H1 (cell line): ENCODE results near the gene ZXDA. TPM values are rescaled to one million over a fixed set of nuclear protein-coding genes. Genes with fewer than 3 reads are reported as not detected.

Experiments
- CTCF ChIA-PET: fragments of 300-600 bp; sonication (Branson Sonifier 250); formaldehyde crosslinking; loops from one replicate; lab custom pipeline; 2021; ENCODE audit not compliant: partially characterized antibody; lab: Charles Lee
- POLR2A ChIA-PET: fragments of 300-600 bp; sonication (Branson Sonifier 250); formaldehyde crosslinking; loops from one replicate; lab custom pipeline; 2021; ENCODE audit warnings: inconsistent platforms; ENCODE audit not compliant: partially characterized antibody; lab: Charles Lee
- DNase-seq, 2 experiments: peaks; one replicate each; pipeline versions ENCODE4 v3.0.0 to v3.0.0-alpha.2; 2010 to 2022; ENCODE audit warnings: low spot score in 2 of 2, low read depth in 1 of 2, mixed read lengths in 1 of 2
- FAIRE-seq: peaks from 2 replicates; lab custom pipeline; 2011; peaks lifted over from hg19 to GRCh38; lab: Jason Lieb, UNC
- H2AFZ ChIP-seq: 2 replicates; pipeline ENCODE4 v1.8.1; 2012; ENCODE audit warnings: low read length, inconsistent platforms
- H2AK5ac ChIP-seq: 2 replicates; pipeline ENCODE4 v1.6.1; 2013; ENCODE audit warnings: low read depth, low read length
- H2BK120ac ChIP-seq: replicated peaks from 2 replicates; pipeline ENCODE3; 2013; ENCODE audit warnings: low read depth, low read length, inconsistent platforms
- H2BK12ac ChIP-seq: 2 replicates; pipeline ENCODE4 v1.6.1; 2013; ENCODE audit warnings: low read depth, low read length
- H2BK15ac ChIP-seq: 2 replicates; pipeline ENCODE4 v1.6.1; 2013; ENCODE audit warnings: low read length
- H2BK20ac ChIP-seq: 2 replicates; pipeline ENCODE4 v1.6.1; 2013; ENCODE audit warnings: low read length
- H2BK5ac ChIP-seq: 2 replicates; pipeline ENCODE4 v1.6.1; 2013; ENCODE audit warnings: low read depth, low read length
- H3K14ac ChIP-seq: 2 replicates; pipeline ENCODE4 v1.6.1; 2013; ENCODE audit warnings: inconsistent platforms; ENCODE audit not compliant: insufficient read length
- H3K18ac ChIP-seq: 2 replicates; pipeline ENCODE4 v1.6.1; 2013; ENCODE audit warnings: low read length; ENCODE audit errors: extremely low read depth
- H3K23ac ChIP-seq: 2 replicates; pipeline ENCODE4 v1.6.1; 2013; ENCODE audit warnings: inconsistent platforms; ENCODE audit not compliant: insufficient read length
- H3K23me2 ChIP-seq: 2 replicates; pipeline ENCODE4 v1.6.1; 2013; ENCODE audit warnings: low read depth, low read length
- H3K27ac ChIP-seq: 2 replicates; pipeline ENCODE4 v1.6.1; 2011; ENCODE audit warnings: low read depth, low read length, inconsistent platforms
- H3K27me3 ChIP-seq, 4 experiments: replicated peaks in 1 of 4; 1 replicate in 1 of 4; 2 replicates in 3 of 4; pipeline versions ENCODE4 v1.6.1 to v1.8.1; 2011 to 2013; ENCODE audit warnings: low read length in 3 of 4, mild to moderate bottlenecking in 3 of 4, inconsistent platforms in 2 of 4, mixed read lengths in 2 of 4, moderate library complexity in 1 of 4; ENCODE audit not compliant: control insufficient read depth in 3 of 4, insufficient read depth in 3 of 4; ENCODE audit errors: extremely low read depth in 1 of 4
- H3K36me3 ChIP-seq, 4 experiments: 2 replicates each; pipeline versions ENCODE4 v1.6.1 to v1.8.1; 2011 to 2013; ENCODE audit warnings: mild to moderate bottlenecking in 4 of 4, low read length in 3 of 4, moderate library complexity in 2 of 4, control low read depth in 1 of 4, inconsistent platforms in 1 of 4; ENCODE audit not compliant: insufficient read depth in 4 of 4, control insufficient read depth in 2 of 4
- H3K4ac ChIP-seq: replicated peaks from 2 replicates; pipeline ENCODE3; 2013; ENCODE audit warnings: low read length, low read depth, mixed read lengths, inconsistent platforms; ENCODE audit not compliant: insufficient read length
- H3K4me1 ChIP-seq, 4 experiments: replicated peaks in 1 of 4; 1 replicate in 1 of 4; 2 replicates in 3 of 4; pipeline versions ENCODE4 v1.6.1 to v1.8.1; 2011 to 2013; ENCODE audit warnings: low read length in 3 of 4, inconsistent platforms in 2 of 4, mixed read lengths in 1 of 4; ENCODE audit not compliant: insufficient read depth in 4 of 4, control insufficient read depth in 3 of 4
- H3K4me2 ChIP-seq, 2 experiments: 2 replicates each; pipeline versions ENCODE4 v1.6.1 to v1.8.1; 2011 to 2013; ENCODE audit warnings: low read depth in 2 of 2, low read length in 2 of 2, control low read depth in 1 of 2, inconsistent platforms in 1 of 2, mild to moderate bottlenecking in 1 of 2; ENCODE audit not compliant: insufficient read depth in 1 of 2
- H3K4me3 ChIP-seq, 4 experiments: fragments of 200-600, 300-600 bp in 1 of 4; sonication (generic), shearing (Covaris generic), sonication (Bioruptor Twin) in 1 of 4; 2 replicates each; pipeline versions ENCODE4 v1.5.1 to v1.8.1; 2011 to 2016; ENCODE audit warnings: low read length in 4 of 4, low read depth in 3 of 4, control low read depth in 2 of 4, inconsistent platforms in 2 of 4, mild to moderate bottlenecking in 2 of 4, mixed read lengths in 1 of 4, moderate library complexity in 1 of 4; ENCODE audit not compliant: insufficient read depth in 2 of 4; ENCODE audit errors: extremely low read depth in 1 of 4
- H3K56ac ChIP-seq: replicated peaks from 2 replicates; pipeline ENCODE3; 2013; ENCODE audit warnings: low read depth, mild to moderate bottlenecking, mixed read lengths, low read length, inconsistent platforms; ENCODE audit not compliant: insufficient read length
- H3K79me1 ChIP-seq: 2 replicates; pipeline ENCODE4 v1.6.1; 2013; ENCODE audit warnings: low read depth, low read length, control low read depth
- H3K79me2 ChIP-seq, 2 experiments: 2 replicates each; pipeline versions ENCODE4 v1.6.1 to v1.8.1; 2012 to 2013; ENCODE audit warnings: low read length in 2 of 2, mild to moderate bottlenecking in 2 of 2, inconsistent platforms in 1 of 2; ENCODE audit not compliant: insufficient read depth in 2 of 2, control insufficient read depth in 1 of 2
- H3K9ac ChIP-seq, 4 experiments: replicated peaks in 1 of 4; 1 replicate in 1 of 4; 2 replicates in 3 of 4; pipeline versions ENCODE4 v1.6.1 to v1.8.1; 2011 to 2013; ENCODE audit warnings: low read depth in 3 of 4, low read length in 3 of 4, control low read depth in 2 of 4, mild to moderate bottlenecking in 2 of 4, moderate library complexity in 2 of 4, inconsistent platforms in 1 of 4; ENCODE audit errors: extremely low read depth in 1 of 4
- H3K9me3 ChIP-seq, 2 experiments: 2 replicates each; pipeline versions ENCODE4 v1.6.1 to v1.8.1; 2012 to 2013; ENCODE audit warnings: mild to moderate bottlenecking in 2 of 2, moderate library complexity in 2 of 2, control low read depth in 1 of 2, inconsistent platforms in 1 of 2, low read depth in 1 of 2, low read length in 1 of 2, mixed read lengths in 1 of 2; ENCODE audit not compliant: insufficient read depth in 2 of 2
- H4K20me1 ChIP-seq, 2 experiments: replicated peaks in 1 of 2; 2 replicates each; pipeline versions ENCODE3 to v1.8.1; 2011 to 2013; ENCODE audit warnings: inconsistent platforms in 2 of 2, low read length in 2 of 2, mild to moderate bottlenecking in 1 of 2; ENCODE audit not compliant: insufficient read depth in 2 of 2, control insufficient read depth in 1 of 2
- H4K5ac ChIP-seq: 2 replicates; pipeline ENCODE4 v1.6.1; 2013; ENCODE audit warnings: low read length, low read depth, mixed read lengths, inconsistent platforms; ENCODE audit not compliant: insufficient read length
- H4K8ac ChIP-seq: 2 replicates; pipeline ENCODE4 v1.8.0; 2013; ENCODE audit warnings: mild to moderate bottlenecking, moderate library complexity, low read length, inconsistent platforms; ENCODE audit not compliant: insufficient read depth; ENCODE audit errors: extremely low read depth
- H4K91ac ChIP-seq: replicated peaks from 2 replicates; pipeline ENCODE3; 2013; ENCODE audit warnings: low read length, mixed read lengths, inconsistent platforms; ENCODE audit not compliant: insufficient read length
- CBX8 ChIP-seq: fragments of 300-800, 300-1000 bp; sonication (generic); IDR thresholded peaks from 2 replicates; pipeline ENCODE4 v1.7.1; 2016; ENCODE audit warnings: low read depth, low read length, borderline replicate concordance
- CEBPB ChIP-seq: IDR thresholded peaks from 2 replicates; pipeline ENCODE4 v1.6.1; 2012; ENCODE audit warnings: low read depth, low read length
- EZH2 ChIP-seq: fragments of 200-600 bp; sonication (generic); IDR thresholded peaks from 2 replicates; pipeline ENCODE4 v1.7.1; 2012; ENCODE audit warnings: low read depth, mild to moderate bottlenecking, moderate library complexity, low read length, inconsistent platforms; ENCODE audit not compliant: severe bottlenecking
- HDAC2 ChIP-seq, 2 experiments: fragments of 300-600 bp in 1 of 2; sonication (generic) in 1 of 2; IDR thresholded peaks; 2 replicates each; pipeline ENCODE4 v1.6.1; 2011 to 2012; ENCODE audit warnings: low read depth in 2 of 2, low read length in 2 of 2, mild to moderate bottlenecking in 2 of 2, moderate library complexity in 2 of 2, borderline replicate concordance in 1 of 2, inconsistent platforms in 1 of 2
- KDM4A ChIP-seq: IDR thresholded peaks from one replicate; pipeline ENCODE4 v1.7.1; 2012; ENCODE audit warnings: low read depth, mild to moderate bottlenecking, moderate library complexity, low read length, inconsistent platforms; ENCODE audit not compliant: severe bottlenecking
- NRF1 ChIP-seq: IDR thresholded peaks from 2 replicates; pipeline ENCODE4 v1.6.1; 2011; ENCODE audit warnings: mild to moderate bottlenecking, low read depth, low read length, improper control_type of control experiment
- POLR2A ChIP-seq, 2 experiments: IDR thresholded peaks; 1 replicate in 1 of 2; 2 replicates in 1 of 2; pipeline ENCODE4 v1.6.1; 2011; ENCODE audit warnings: low read depth in 2 of 2, low read length in 2 of 2, mild to moderate bottlenecking in 2 of 2; ENCODE audit errors: control extremely low read depth in 1 of 2
- SP2 ChIP-seq: IDR thresholded peaks from 2 replicates; pipeline ENCODE4 v1.6.1; 2012; ENCODE audit warnings: mild to moderate bottlenecking, low read length, inconsistent platforms
- SP4 ChIP-seq: IDR thresholded peaks from 2 replicates; pipeline ENCODE4 v1.6.1; 2012; ENCODE audit warnings: low read length, inconsistent platforms
- SRF ChIP-seq: IDR thresholded peaks from 2 replicates; pipeline ENCODE4 v1.6.1; 2011; ENCODE audit warnings: mild to moderate bottlenecking, low read depth, low read length, moderate library complexity
- ZNF274 ChIP-seq: IDR thresholded peaks from 2 replicates; pipeline ENCODE4 v1.7.0; 2012; ENCODE audit warnings: low read length, borderline replicate concordance; ENCODE audit errors: extremely low read depth
- WGBS, 2 experiments: shearing (Covaris generic) in 1 of 2; methylation state at CpG; one replicate each; pipeline versions ENCODE4 v1.1.6 to v1.1.7; 2013 to 2015; ENCODE audit warnings: low lambda C conversion rate in 2 of 2, mixed read lengths in 2 of 2, inconsistent platforms in 1 of 2, low coverage in 1 of 2, missing lambda C conversion rate in 1 of 2; ENCODE audit not compliant: insufficient replicate concordance in 2 of 2, insufficient coverage in 1 of 2, insufficient read length in 1 of 2; ENCODE audit errors: extremely low coverage in 1 of 2, missing lambda C conversion rate in 1 of 2; 5-methylcytosine and 5-hydroxymethylcytosine counted together
- polyA plus RNA-seq, 7 experiments: library from polyadenylated mRNA; depleted of rRNA in 3 of 7; stranded (reverse) in 5 of 7; unstranded in 2 of 7; fragments of >200 nt in 5 of 7; fragments of 200-250 nt in 2 of 7; gene quantifications; 1 replicate in 5 of 7; 2 replicates in 1 of 7; 4 replicates in 1 of 7; pipeline versions ENCODE4 v1.2.1 to v1.2.3, GENCODE V29; 2011 to 2013; ENCODE audit warnings: missing spikeins in 2 of 7, mixed read lengths in 2 of 7
- total RNA-seq: library from RNA; stranded (reverse); fragmentation: NEBNext Ultra II Directional; extraction: Animal tissue kit (Norgen Biotek cat#: 25700); gene quantifications from 2 replicates; pipeline ENCODE4 v1.2.1, GENCODE V29; 2021
- TF ChIP-seq, protein P1 (sequence below): IDR thresholded peaks from 2 replicates; pipeline ENCODE4 v1.6.1; 2011; ENCODE audit warnings: low read length, improper control_type of control experiment

ZXDA gene
- total and polyA plus RNA-seq, 2 of the 8 experiments (the other 6 are each of a cell fraction or from before 2014, with no cell fraction given), result not detected

DNA sequence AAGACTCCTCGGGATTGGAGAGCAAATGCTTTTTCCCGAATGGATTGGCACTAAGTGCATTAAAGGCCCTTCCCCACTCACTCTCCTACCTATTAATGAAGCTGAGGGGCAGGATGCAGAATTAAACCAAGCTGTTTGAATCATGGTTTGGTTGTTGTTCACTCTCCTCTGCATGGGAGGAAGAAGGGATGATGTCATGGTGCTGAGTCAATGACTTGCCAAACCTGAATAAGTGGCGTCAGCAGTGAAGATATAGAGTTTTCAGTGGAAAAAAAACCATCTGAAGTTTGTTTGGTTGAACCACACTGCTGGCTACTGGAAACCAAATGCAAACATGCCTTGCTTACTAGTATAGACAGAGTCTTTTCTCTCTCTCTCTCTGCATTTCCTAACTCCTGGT is 19.8 kb upstream of the ZXDA start:
- H2BK15ac ChIP-seq, result no peak overlapping the region
- no peak overlapping the region for H2BK12ac ChIP-seq
- H3K23me2 ChIP-seq, result no peaks in the 10 kb centered on the region
- H4K91ac ChIP-seq, result no peak overlapping the region
- 74% methylated on average over 2 of the region's 3 CpGs; no CpG with 5 or more reads in 1 of the 2 experiments for WGBS, 2 experiments
- no peak overlapping the region for H3K23ac ChIP-seq
- FAIRE-seq (no peak), DNase-seq (no peak)
- no peak overlapping the region for H2BK120ac ChIP-seq
- POLR2A ChIA-PET, result no interaction called here
- H4K20me1 ChIP-seq, result no peaks in the 10 kb centered on the region
- no peaks in the 10 kb centered on the region for H3K27me3 ChIP-seq
- H3K27ac ChIP-seq, result no peak overlapping the region
- H3K79me1 ChIP-seq, result no peaks in the 10 kb centered on the region
- no peak overlapping the region for H2BK20ac ChIP-seq
- CTCF ChIA-PET, result no interaction called here
- peaks cover 10 to 56% of the 10 kb centered on the region in 2 experiments; a peak in 3 of 4 replicates for H3K9me3 ChIP-seq
- no peaks in the 10 kb centered on the region for H3K36me3 ChIP-seq
- no peaks in the 10 kb centered on the region for H3K79me2 ChIP-seq
- no peak overlapping the region for H2AK5ac ChIP-seq
- no peak overlapping the region for H4K5ac ChIP-seq
- no peak overlapping the region for H3K56ac ChIP-seq
- no peak overlapping the region for H3K14ac ChIP-seq
- H4K8ac ChIP-seq, result no peak overlapping the region
- no peak overlapping the region for H3K4me2 ChIP-seq
- H3K4ac ChIP-seq, result no peak overlapping the region
- H3K9ac ChIP-seq, result no peak overlapping the region
- H3K4me1 ChIP-seq, result no peaks in the 10 kb centered on the region
- no peak for TF ChIP-seq SP4
- TF ChIP-seq EZH2, result no peak
- TF ChIP-seq SP2, result no peak
- no peak for TF ChIP-seq CBX8
- TF ChIP-seq, protein P1, sequence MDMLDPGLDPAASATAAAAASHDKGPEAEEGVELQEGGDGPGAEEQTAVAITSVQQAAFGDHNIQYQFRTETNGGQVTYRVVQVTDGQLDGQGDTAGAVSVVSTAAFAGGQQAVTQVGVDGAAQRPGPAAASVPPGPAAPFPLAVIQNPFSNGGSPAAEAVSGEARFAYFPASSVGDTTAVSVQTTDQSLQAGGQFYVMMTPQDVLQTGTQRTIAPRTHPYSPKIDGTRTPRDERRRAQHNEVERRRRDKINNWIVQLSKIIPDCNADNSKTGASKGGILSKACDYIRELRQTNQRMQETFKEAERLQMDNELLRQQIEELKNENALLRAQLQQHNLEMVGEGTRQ, result no peak
- no peak for TF ChIP-seq NRF1
- no peak for TF ChIP-seq SRF
- no peak for TF ChIP-seq POLR2A (IDR thresholded peaks at IDR 0.05; ENCODE audit: control extremely low read depth in 1 of 2, low read depth in 2 of 2, low read length in 2 of 2)
- TF ChIP-seq ZNF274, result no peak
- TF ChIP-seq CEBPB, result no peak
- TF ChIP-seq HDAC2 (IDR thresholded peaks at IDR 0.05; ENCODE audit: borderline replicate concordance in 1 of 2, low read depth in 2 of 2, low read length in 2 of 2), result no peak
- no peak for TF ChIP-seq KDM4A
- no peak overlapping the region for H3K18ac ChIP-seq
- no peak overlapping the region for H3K4me3 ChIP-seq
- H2AFZ ChIP-seq, result no peak overlapping the region
- H2BK5ac ChIP-seq, result no peak overlapping the region
